Activated gamma-delta T cell treated with anti-CD3 and anti-CD28 coated beads, Interleukin-2, amount 50 U/mL, for 16 hours (primary cell): ENCODE measurements around the gene USP32.

Source experiments
- DNase-seq: peaks from one replicate; pipeline ENCODE4 v3.0.0-alpha.2; 2020; ENCODE audit warnings: low read depth

The USP32 gene

GRCh38 chr17:60173304-60173819 is 218.6 kb downstream of the USP32 start:
- no peak for DNase-seq

GRCh38 chr17:60171753-60172079 is 220.2 kb downstream of the USP32 start:
- no peak for DNase-seq

- DNase-seq = no peak
These were observed 220.8 kb downstream of the USP32 start for GRCh38 chr17:60170835-60171752.

- no peak for DNase-seq
These were observed 221.8 kb downstream of the USP32 start for GRCh38 chr17:60169921-60170817.

GRCh38 chr17:60168654-60169053 is 223.3 kb downstream of the USP32 start:
- no peak for DNase-seq

GRCh38 chr17:60167065-60167741 is 224.7 kb downstream of the USP32 start:
- DNase-seq = no peak

- DNase-seq = no peak
These were observed 226.0 kb downstream of the USP32 start for GRCh38 chr17:60165971-60166370.

- DNase-seq = no peak
These were observed 226.7 kb downstream of the USP32 start for GRCh38 chr17:60165223-60165622.

- DNase-seq = no peak
These were observed 227.2 kb downstream of the USP32 start for GRCh38 chr17:60164697-60165096.

GRCh38 chr17:60164164-60164563 is 227.8 kb downstream of the USP32 start:
- no peak for DNase-seq

GRCh38 chr17:60163108-60163784 is 228.7 kb downstream of the USP32 start:
- no peak for DNase-seq

GRCh38 chr17:60161598-60162330 is 230.2 kb downstream of the USP32 start:
- DNase-seq = no peak

GRCh38 chr17:60160829-60161501 is 231.0 kb downstream of the USP32 start:
- no peak for DNase-seq

- DNase-seq = no peak
These were observed 232.5 kb downstream of the USP32 start for GRCh38 chr17:60159479-60159866.

- no peak for DNase-seq
These were observed 233.0 kb downstream of the USP32 start for GRCh38 chr17:60158751-60159478.

- no peak for DNase-seq
These were observed 234.4 kb downstream of the USP32 start for GRCh38 chr17:60157487-60158040.

GRCh38 chr17:60156746-60157145 is 235.2 kb downstream of the USP32 start:
- DNase-seq = no peak

GRCh38 chr17:60155815-60156214 is 236.1 kb downstream of the USP32 start:
- DNase-seq = no peak

GRCh38 chr17:60155427-60155814 is 236.5 kb downstream of the USP32 start:
- no peak for DNase-seq
